Large intestine (tissue), 3 donors: ENCODE data around the gene PHF21A. TPM values are rescaled to one million over a fixed set of nuclear protein-coding genes. Genes with fewer than 3 reads are reported as not detected.

Experiments
- DNase-seq, 2 donors: peaks; one replicate each; pipeline versions ENCODE4 v3.0.0 to v3.0.0-alpha.2; 2013
- H3K27ac ChIP-seq: one replicate; pipeline ENCODE4 v1.5.1; 2013; ENCODE audit warnings: low read length
- H3K27me3 ChIP-seq: 2 replicates; pipeline ENCODE4 v1.6.1; 2013; ENCODE audit warnings: low read length; ENCODE audit not compliant: control insufficient read depth, insufficient read depth
- H3K36me3 ChIP-seq: 2 replicates; pipeline ENCODE4 v1.6.1; 2013; ENCODE audit warnings: low read length; ENCODE audit not compliant: control insufficient read depth, insufficient read depth
- H3K4me1 ChIP-seq: one replicate; pipeline ENCODE4 v1.6.1; 2013; ENCODE audit warnings: low read length; ENCODE audit not compliant: control insufficient read depth, insufficient read depth
- H3K4me3 ChIP-seq: one replicate; pipeline ENCODE4 v1.5.1; 2013; ENCODE audit warnings: low read length
- H3K9me3 ChIP-seq: one replicate; pipeline ENCODE4 v1.6.1; 2013; ENCODE audit warnings: mild to moderate bottlenecking, low read depth, low read length, moderate library complexity; ENCODE audit not compliant: control insufficient read depth
- WGBS: methylation state at CpG from one replicate; pipeline ENCODE4 v1.1.5; 2013; ENCODE audit warnings: low lambda C conversion rate; ENCODE audit not compliant: insufficient coverage; 5-methylcytosine and 5-hydroxymethylcytosine counted together
- polyA plus RNA-seq: library from polyadenylated mRNA; unstranded; fragments of 120-200 nt; gene quantifications from one replicate; pipeline ENCODE4 v1.2.1, GENCODE V29; 2013

Gene PHF21A
- polyA plus RNA-seq, 1 donor = 25.6 TPM

DNA sequence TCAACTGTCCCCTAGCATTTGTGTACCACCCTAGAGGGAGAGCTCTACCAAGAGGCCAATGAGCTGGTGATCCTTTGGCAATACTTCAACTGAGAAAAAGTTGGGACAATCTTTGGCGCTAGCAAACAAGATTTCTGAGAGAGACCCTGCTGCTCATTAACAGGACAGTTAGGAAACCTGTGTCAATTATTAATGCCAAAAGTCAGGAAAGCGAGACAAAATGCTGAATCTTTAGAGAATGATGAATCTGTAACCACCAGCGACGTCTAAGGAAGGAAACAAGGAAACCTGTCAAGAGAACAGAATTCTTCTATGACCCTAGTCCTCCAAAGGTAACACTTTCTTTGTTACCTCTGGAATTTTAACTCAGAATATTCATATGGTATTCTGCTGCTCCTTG lies 178.9 kb downstream of the PHF21A start:
- Histone ChIP-seq H3K27me3 (no peaks in the 10 kb centered on the region), H3K4me3 (no peak overlapping the region), H3K4me1 (no peaks in the 10 kb centered on the region), H3K9me3 (no peaks in the 10 kb centered on the region), H3K27ac (no peak overlapping the region), H3K36me3 (peaks cover 45% of the 10 kb centered on the region)
- DNase-seq = no peak
- WGBS = 100% methylated on average over 4 of the region's 4 CpGs

DNA sequence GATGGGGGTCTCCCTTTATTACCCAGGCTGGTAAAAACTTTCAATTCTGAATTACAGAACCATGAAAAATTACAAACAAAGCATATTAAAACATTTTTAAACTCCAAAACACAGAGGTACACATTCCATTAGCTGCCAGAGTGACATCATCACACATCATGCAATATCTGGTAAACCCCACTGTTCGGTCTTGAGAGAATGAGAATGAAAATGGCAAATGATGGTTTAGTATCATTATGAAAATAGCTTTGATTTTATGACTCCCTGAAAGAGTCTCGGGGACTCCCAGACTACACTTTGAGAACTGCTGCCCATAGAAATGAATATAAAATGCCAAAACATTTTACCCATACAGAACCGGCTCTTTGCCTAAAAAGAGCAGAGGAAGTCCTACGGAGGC lies 180.0 kb downstream of the PHF21A start:
- 100% methylated on average over 1 of the region's 4 CpGs for WGBS
- H3K9me3 ChIP-seq = no peaks in the 10 kb centered on the region
- peaks cover 47% of the 10 kb centered on the region for H3K36me3 ChIP-seq
- no peaks in the 10 kb centered on the region for H3K4me1 ChIP-seq
- no peaks in the 10 kb centered on the region for H3K27me3 ChIP-seq
- DNase-seq = no peak
- H3K4me3 ChIP-seq = no peak overlapping the region
- H3K27ac ChIP-seq = no peak overlapping the region

DNA sequence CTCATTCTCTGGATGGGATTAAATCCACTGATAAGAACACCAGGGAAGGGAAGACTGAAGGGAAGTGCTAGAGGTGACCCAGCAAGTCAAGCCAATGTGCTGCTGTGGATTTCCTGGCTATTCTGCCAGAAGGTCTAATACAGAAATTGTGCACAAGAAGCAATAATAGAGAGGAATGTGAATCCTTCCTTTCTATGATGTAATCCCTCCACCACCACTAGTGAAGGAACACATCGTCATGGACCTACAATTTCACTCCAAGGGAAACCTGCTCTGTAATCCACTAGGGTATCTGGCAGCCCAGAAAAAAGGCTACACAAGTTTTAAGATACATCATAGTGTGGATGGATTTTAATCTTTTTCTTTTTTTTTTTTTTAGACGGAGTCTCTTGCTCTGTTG lies 181.4 kb downstream of the PHF21A start:
- Histone ChIP-seq H3K9me3 (no peaks in the 10 kb centered on the region), H3K36me3 (peaks cover 45% of the 10 kb centered on the region), H3K27me3 (no peaks in the 10 kb centered on the region), H3K4me1 (no peaks in the 10 kb centered on the region), H3K4me3 (no peak overlapping the region), H3K27ac (no peak overlapping the region)
- DNase-seq = no peak
- no CpG with 5 or more reads among the region's 2 CpGs for WGBS

- Histone ChIP-seq H3K27me3 (no peaks in the 10 kb centered on the region), H3K4me3 (no peak overlapping the region), H3K9me3 (no peaks in the 10 kb centered on the region), H3K4me1 (no peaks in the 10 kb centered on the region), H3K36me3 (peaks cover 57% of the 10 kb centered on the region), H3K27ac (no peak overlapping the region)
- WGBS = 93% methylated on average over 2 of the region's 10 CpGs
- DNase-seq = no peak
These were observed 183.3 kb downstream of the PHF21A start for GRCh38 chr11:45937916-45938315.

DNA sequence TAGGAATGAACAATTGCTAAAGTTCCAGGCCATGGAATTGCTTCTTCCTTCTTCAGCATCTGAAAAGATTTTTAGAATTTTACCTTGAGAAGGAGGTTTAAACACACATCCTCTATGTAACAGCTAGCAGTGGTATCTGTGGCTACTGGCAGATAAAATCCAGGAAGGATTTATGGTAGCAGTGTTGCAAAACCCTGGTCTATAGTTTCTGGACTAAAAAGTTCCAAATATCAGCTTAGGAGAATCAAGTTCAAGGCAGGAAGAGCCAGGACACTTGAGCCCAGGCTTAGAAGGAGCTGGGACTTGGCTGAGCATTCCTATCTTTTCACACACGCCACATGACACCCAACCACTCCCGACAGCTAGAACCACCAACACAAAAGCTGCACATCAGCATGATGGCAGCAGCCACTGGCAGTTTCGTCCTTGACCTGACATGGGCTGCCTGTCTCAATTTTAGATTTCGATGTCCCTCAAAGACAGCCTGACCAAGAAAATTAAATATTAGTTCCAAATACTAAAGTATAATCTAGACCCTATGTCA lies 184.7 kb downstream of the PHF21A start:
- no peaks in the 10 kb centered on the region for H3K9me3 ChIP-seq
- no CpG with 5 or more reads among the region's 4 CpGs for WGBS
- no peak for DNase-seq
- H3K4me1 ChIP-seq = no peaks in the 10 kb centered on the region
- peaks cover 59% of the 10 kb centered on the region for H3K36me3 ChIP-seq
- H3K27me3 ChIP-seq = no peaks in the 10 kb centered on the region
- no peak overlapping the region for H3K27ac ChIP-seq
- no peak overlapping the region for H3K4me3 ChIP-seq

GRCh38 chr11:45935349-45936064 lies 185.7 kb downstream of the PHF21A start:
- peaks cover 56% of the 10 kb centered on the region for H3K36me3 ChIP-seq
- no peaks in the 10 kb centered on the region for H3K27me3 ChIP-seq
- 100% methylated on average over 3 of the region's 8 CpGs for WGBS
- DNase-seq = no peak
- H3K4me3 ChIP-seq = no peak overlapping the region
- H3K27ac ChIP-seq = no peak overlapping the region
- no peaks in the 10 kb centered on the region for H3K4me1 ChIP-seq
- no peaks in the 10 kb centered on the region for H3K9me3 ChIP-seq

DNA sequence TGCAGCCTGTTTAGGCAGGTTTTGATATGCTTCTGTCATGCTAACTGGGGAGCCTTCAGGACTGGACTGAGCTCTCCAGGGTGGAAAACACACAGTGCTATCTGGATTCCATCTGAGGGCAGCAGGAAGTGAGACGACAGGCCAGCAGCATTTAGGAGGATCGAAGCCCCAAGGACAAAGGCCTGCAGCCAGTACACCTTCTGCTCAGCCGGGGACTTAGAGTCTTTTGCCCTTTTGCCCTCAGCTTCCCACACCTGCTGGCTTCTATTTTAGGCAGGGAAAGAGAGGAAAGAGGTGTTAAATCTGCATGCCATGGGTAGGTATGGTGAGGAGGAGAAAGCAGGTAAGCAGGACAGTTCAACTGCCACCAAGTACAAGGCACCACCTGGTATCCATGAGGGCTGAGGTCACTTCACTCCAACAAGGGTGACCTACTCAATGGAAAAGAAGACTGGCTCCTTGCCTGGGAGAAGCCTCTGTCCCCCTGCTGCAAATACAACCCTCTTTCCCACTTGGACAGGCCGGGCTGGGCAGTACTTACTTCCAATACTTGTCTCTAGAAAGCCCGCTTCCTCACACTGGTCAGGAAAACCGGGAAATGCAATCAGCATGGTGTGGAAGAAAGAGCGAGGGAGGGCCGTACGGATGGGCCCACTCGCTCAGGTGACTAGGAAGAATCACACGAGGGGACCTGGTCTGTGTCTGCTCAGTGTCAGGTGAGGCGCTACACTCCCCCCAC lies 186.5 kb downstream of the PHF21A start:
- Histone ChIP-seq H3K27me3 (no peaks in the 10 kb centered on the region), H3K9me3 (no peaks in the 10 kb centered on the region), H3K27ac (no peak overlapping the region), H3K4me1 (peaks cover 3% of the 10 kb centered on the region), H3K36me3 (peaks cover 56% of the 10 kb centered on the region), H3K4me3 (no peak overlapping the region)
- peak in 1 of 2 donors; percentile 15 for DNase-seq
- WGBS = no CpG with 5 or more reads among the region's 12 CpGs

- no peak overlapping the region for H3K4me3 ChIP-seq
- H3K36me3 ChIP-seq = peaks cover 56% of the 10 kb centered on the region
- no peak for DNase-seq
- no peaks in the 10 kb centered on the region for H3K9me3 ChIP-seq
- no CpG with 5 or more reads among the region's 21 CpGs for WGBS
- peaks cover 5% of the 10 kb centered on the region for H3K4me1 ChIP-seq
- H3K27ac ChIP-seq = no peak overlapping the region
- no peaks in the 10 kb centered on the region for H3K27me3 ChIP-seq
These were observed 187.2 kb downstream of the PHF21A start for GRCh38 chr11:45933846-45934579.

- 71% methylated on average over 1 of the region's 15 CpGs for WGBS
- Histone ChIP-seq H3K36me3 (peaks cover 55% of the 10 kb centered on the region), H3K4me1 (peaks cover 5% of the 10 kb centered on the region), H3K27me3 (no peaks in the 10 kb centered on the region), H3K9me3 (no peaks in the 10 kb centered on the region), H3K4me3 (no peak overlapping the region), H3K27ac (no peak overlapping the region)
- DNase-seq = no peak
These were observed 188.0 kb downstream of the PHF21A start for GRCh38 chr11:45933131-45933831.

GRCh38 chr11:45932217-45932616 lies 189.0 kb downstream of the PHF21A start:
- H3K27me3 ChIP-seq = no peaks in the 10 kb centered on the region
- no peak for DNase-seq
- H3K9me3 ChIP-seq = no peaks in the 10 kb centered on the region
- H3K4me3 ChIP-seq = no peak overlapping the region
- peaks cover 5% of the 10 kb centered on the region for H3K4me1 ChIP-seq
- no peak overlapping the region for H3K27ac ChIP-seq
- 83% methylated on average over 1 of the region's 8 CpGs for WGBS
- H3K36me3 ChIP-seq = peaks cover 47% of the 10 kb centered on the region
